NCI-H2171 (cell line): ENCODE measurements around the gene RAD51D.
A peak's percentile ranks its signal among the peaks of the same experiment; 100 is the strongest.
"Not testable (repeated sequence)": the region's sequence is repeated elsewhere in the genome, so short reads cannot be mapped to it uniquely, and the experiment has no call there.

Source experiments
- DNase-seq: peaks from one replicate; lab custom pipeline; 2025; lab: John Stamatoyannopoulos, UW

The RAD51D gene

GRCh38 chr17:35090707-35091106, 29.0 kb downstream of the RAD51D start:
- DNase-seq, result not testable (repeated sequence)

GRCh38 chr17:35089586-35090296, 29.9 kb downstream of the RAD51D start:
- no peak for DNase-seq

- DNase-seq, result peak; percentile 87
Measured at GRCh38 chr17:35088881-35089585, 30.6 kb downstream of the RAD51D start.

- DNase-seq, result no peak
Measured at GRCh38 chr17:35088356-35088880, 31.2 kb downstream of the RAD51D start.

GRCh38 chr17:35087731-35088355, 31.8 kb downstream of the RAD51D start:
- no peak for DNase-seq

GRCh38 chr17:35086931-35087573, 32.6 kb downstream of the RAD51D start:
- DNase-seq, result no peak

- DNase-seq, result no peak
Measured at GRCh38 chr17:35086164-35086563, 33.5 kb downstream of the RAD51D start.

- DNase-seq, result no peak
Measured at GRCh38 chr17:35084987-35085386, 34.7 kb downstream of the RAD51D start.

GRCh38 chr17:35083071-35083470, 36.6 kb downstream of the RAD51D start:
- DNase-seq, result no peak

GRCh38 chr17:35082073-35082657, 37.5 kb downstream of the RAD51D start:
- DNase-seq, result peak; percentile 40

GRCh38 chr17:35081638-35082037, 38.0 kb downstream of the RAD51D start:
- no peak for DNase-seq

- DNase-seq, result no peak
Measured at GRCh38 chr17:35080536-35080935, 39.1 kb downstream of the RAD51D start.

- DNase-seq, result no peak
Measured at GRCh38 chr17:35079547-35080423, 39.9 kb downstream of the RAD51D start.

GRCh38 chr17:35076874-35077273, 42.8 kb downstream of the RAD51D start:
- DNase-seq, result no peak

- no peak for DNase-seq
Measured at GRCh38 chr17:35074711-35075707, 44.7 kb downstream of the RAD51D start.

- DNase-seq, result no peak
Measured at GRCh38 chr17:35073991-35074627, 45.6 kb downstream of the RAD51D start.

GRCh38 chr17:35073183-35073790, 46.4 kb downstream of the RAD51D start:
- DNase-seq, result no peak

GRCh38 chr17:35069311-35069710, 50.3 kb downstream of the RAD51D start:
- no peak for DNase-seq

GRCh38 chr17:35068249-35068648, 51.4 kb downstream of the RAD51D start:
- no peak for DNase-seq
